ENCODE data around the gene CALML3. TPM values are rescaled to one million over a fixed set of nuclear protein-coding genes. Genes with fewer than 3 reads are reported as not detected.
A peak's percentile ranks its signal among the peaks of the same experiment; 100 is the strongest.

The CALML3 gene
- total and polyA plus RNA-seq, 2 of the 13 experiments (the other 11 are each of a cell fraction or from before 2014, with no cell fraction given) = not detected

- TF ChIP-seq ZNF17 (CRISPR knock-in tag; IDR thresholded peaks at IDR 0.05) = no peak
- TF ChIP-seq HNRNPK (IDR thresholded peaks at IDR 0.05; ENCODE audit: low read depth, low read length, poor library complexity, severe bottlenecking) = no peak
- no peak for TF ChIP-seq EEA1 (CRISPR knock-in tag; IDR thresholded peaks at IDR 0.05; ENCODE audit: borderline replicate concordance)
- TF ChIP-seq YEATS2 (CRISPR knock-in tag; IDR thresholded peaks at IDR 0.05; ENCODE audit: borderline replicate concordance) = no peak
- TF ChIP-seq ELF1 (CRISPR knock-in tag; IDR thresholded peaks at IDR 0.05) = no peak
- no peak for TF ChIP-seq SRSF1 (optimal IDR thresholded peaks at IDR 0.05; ENCODE audit: low read depth, low read length)
- TF ChIP-seq FOXO4 (CRISPR knock-in tag; conservative IDR thresholded peaks at IDR 0.05) = 0 out of 2 replicates have a peak, but pooled peaks have one; percentile 6
- TF ChIP-seq SMC3 (IDR thresholded peaks at IDR 0.05; ENCODE audit: low read length) = no peak
- TF ChIP-seq ZNF329 (CRISPR knock-in tag; IDR thresholded peaks at IDR 0.05; ENCODE audit: low read depth) = no peak
- no peak for TF ChIP-seq DDIT3 (CRISPR knock-in tag; IDR thresholded peaks at IDR 0.05)
- TF ChIP-seq ZNF788 (CRISPR knock-in tag; IDR thresholded peaks at IDR 0.05; ENCODE audit: borderline replicate concordance) = no peak; the same call in 1 of the 2 replicates
- no peak for TF ChIP-seq ZNF530 (CRISPR knock-in tag; IDR thresholded peaks at IDR 0.05; ENCODE audit: low read depth)
- TF ChIP-seq ESRRA (CRISPR knock-in tag; IDR thresholded peaks at IDR 0.05; ENCODE audit: low read depth) = no peak
- TF ChIP-seq NFIB (CRISPR knock-in tag; IDR thresholded peaks at IDR 0.05; ENCODE audit: borderline replicate concordance) = no peak
- no peak for TF ChIP-seq ATF1 (CRISPR knock-in tag; IDR thresholded peaks at IDR 0.05)
- TF ChIP-seq ZNF570 (CRISPR knock-in tag; IDR thresholded peaks at IDR 0.05; ENCODE audit: borderline replicate concordance) = no peak
- 0 out of 2 replicates have a peak, but pooled peaks have one; percentile 5 for TF ChIP-seq PATZ1 (CRISPR knock-in tag; IDR thresholded peaks at IDR 0.05)
- TF ChIP-seq ZNF646 (CRISPR knock-in tag; IDR thresholded peaks at IDR 0.05) = no peak
- no peak for TF ChIP-seq TBP (CRISPR knock-in tag; IDR thresholded peaks at IDR 0.05)
- no peak for TF ChIP-seq ZBTB20 (CRISPR knock-in tag; IDR thresholded peaks at IDR 0.05; ENCODE audit: borderline replicate concordance, low read depth)
- TF ChIP-seq LCORL (IDR thresholded peaks at IDR 0.05) = no peak
- peak; percentile 74 for TF ChIP-seq LCORL (CRISPR knock-in tag; IDR thresholded peaks at IDR 0.05)
Measured at GRCh38 chr10:5574642-5575131, 49.9 kb downstream of the CALML3 start (continued).

Data from HepG2 (cell line).